ENCODE results near the gene EYA3. TPM values are rescaled to one million over a fixed set of nuclear protein-coding genes. Genes with fewer than 3 reads are reported as not detected.
A peak's percentile ranks its signal among the peaks of the same experiment; 100 is the strongest.

Gene EYA3
- total RNA-seq, 1 experiment from 2014 or later, result 29.4 TPM

DNA sequence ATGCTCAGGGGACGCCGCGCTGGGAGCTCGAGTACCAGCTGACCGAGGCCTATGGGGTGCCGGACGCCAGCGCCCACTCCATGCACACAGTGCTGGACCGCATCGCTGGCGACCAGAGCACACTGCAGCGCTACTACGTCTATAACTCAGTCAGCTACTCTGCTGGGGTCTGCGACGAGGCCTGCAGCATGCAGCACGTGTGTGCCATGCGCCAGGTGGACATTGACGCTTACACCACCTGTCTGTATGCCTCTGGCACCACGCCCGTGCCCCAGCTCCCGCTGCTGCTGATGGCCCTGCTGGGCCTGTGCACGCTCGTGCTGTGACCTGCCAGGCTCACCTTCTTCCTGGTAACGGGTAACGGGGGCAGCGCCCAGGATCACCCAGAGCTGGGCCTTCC, 129.9 kb downstream of the EYA3 start:
- no peak for DNase-seq (ENCODE audit: low spot score)
- ATAC-seq, result no peak
- Mint-ChIP-seq H3K27me3 (ENCODE audit: low read depth) (no peaks in the 10 kb centered on the region), H3K27ac (peak overlapping the region; percentile 98; the same call in 1 of the 2 replicates), H3K4me1 (peaks cover 24% of the 10 kb centered on the region), H3K9me3 (no peaks in the 10 kb centered on the region), H3K4me3 (peak overlapping the region; percentile 79; the same call in 1 of the 2 replicates), H3K36me3 (0 out of 2 replicates have a peak, but pooled peaks cover 6% of the 10 kb centered on the region)
- POLR2A ChIA-PET, result interaction anchor here (1.4 kb wide), 1 partner anchor 21 kb away, joined by 3 read pairs; no protein-coding TSS in a partner anchor
- TF ChIP-seq IRF2 (CRISPR knock-in tag; IDR thresholded peaks at IDR 0.05; ENCODE audit: borderline replicate concordance, low read depth), result no peak
- TF ChIP-seq, protein P1, sequence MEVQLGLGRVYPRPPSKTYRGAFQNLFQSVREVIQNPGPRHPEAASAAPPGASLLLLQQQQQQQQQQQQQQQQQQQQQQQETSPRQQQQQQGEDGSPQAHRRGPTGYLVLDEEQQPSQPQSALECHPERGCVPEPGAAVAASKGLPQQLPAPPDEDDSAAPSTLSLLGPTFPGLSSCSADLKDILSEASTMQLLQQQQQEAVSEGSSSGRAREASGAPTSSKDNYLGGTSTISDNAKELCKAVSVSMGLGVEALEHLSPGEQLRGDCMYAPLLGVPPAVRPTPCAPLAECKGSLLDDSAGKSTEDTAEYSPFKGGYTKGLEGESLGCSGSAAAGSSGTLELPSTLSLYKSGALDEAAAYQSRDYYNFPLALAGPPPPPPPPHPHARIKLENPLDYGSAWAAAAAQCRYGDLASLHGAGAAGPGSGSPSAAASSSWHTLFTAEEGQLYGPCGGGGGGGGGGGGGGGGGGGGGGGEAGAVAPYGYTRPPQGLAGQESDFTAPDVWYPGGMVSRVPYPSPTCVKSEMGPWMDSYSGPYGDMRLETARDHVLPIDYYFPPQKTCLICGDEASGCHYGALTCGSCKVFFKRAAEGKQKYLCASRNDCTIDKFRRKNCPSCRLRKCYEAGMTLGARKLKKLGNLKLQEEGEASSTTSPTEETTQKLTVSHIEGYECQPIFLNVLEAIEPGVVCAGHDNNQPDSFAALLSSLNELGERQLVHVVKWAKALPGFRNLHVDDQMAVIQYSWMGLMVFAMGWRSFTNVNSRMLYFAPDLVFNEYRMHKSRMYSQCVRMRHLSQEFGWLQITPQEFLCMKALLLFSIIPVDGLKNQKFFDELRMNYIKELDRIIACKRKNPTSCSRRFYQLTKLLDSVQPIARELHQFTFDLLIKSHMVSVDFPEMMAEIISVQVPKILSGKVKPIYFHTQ (CRISPR knock-in tag; IDR thresholded peaks at IDR 0.05), result no peak
- TF ChIP-seq, protein P2, sequence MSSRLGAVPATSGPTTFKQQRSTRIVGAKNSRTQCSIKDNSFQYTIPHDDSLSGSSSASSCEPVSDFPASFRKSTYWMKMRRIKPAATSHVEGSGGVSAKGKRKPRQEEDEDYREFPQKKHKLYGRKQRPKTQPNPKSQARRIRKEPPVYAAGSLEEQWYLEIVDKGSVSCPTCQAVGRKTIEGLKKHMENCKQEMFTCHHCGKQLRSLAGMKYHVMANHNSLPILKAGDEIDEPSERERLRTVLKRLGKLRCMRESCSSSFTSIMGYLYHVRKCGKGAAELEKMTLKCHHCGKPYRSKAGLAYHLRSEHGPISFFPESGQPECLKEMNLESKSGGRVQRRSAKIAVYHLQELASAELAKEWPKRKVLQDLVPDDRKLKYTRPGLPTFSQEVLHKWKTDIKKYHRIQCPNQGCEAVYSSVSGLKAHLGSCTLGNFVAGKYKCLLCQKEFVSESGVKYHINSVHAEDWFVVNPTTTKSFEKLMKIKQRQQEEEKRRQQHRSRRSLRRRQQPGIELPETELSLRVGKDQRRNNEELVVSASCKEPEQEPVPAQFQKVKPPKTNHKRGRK (CRISPR knock-in tag; IDR thresholded peaks at IDR 0.05; ENCODE audit: borderline replicate concordance), result no peak
- TF ChIP-seq NR1H2 (CRISPR knock-in tag; IDR thresholded peaks at IDR 0.05), result no peak
- no peak for TF ChIP-seq ETV6 (CRISPR knock-in tag; IDR thresholded peaks at IDR 0.05)
- TF ChIP-seq GTF2I (CRISPR knock-in tag; conservative IDR thresholded peaks at IDR 0.05), result no peak
- no peak for TF ChIP-seq TEAD1 (CRISPR knock-in tag; IDR thresholded peaks at IDR 0.05)
- TF ChIP-seq RELA (CRISPR knock-in tag; IDR thresholded peaks at IDR 0.05; ENCODE audit: borderline replicate concordance), result no peak
- TF ChIP-seq, protein P3, sequence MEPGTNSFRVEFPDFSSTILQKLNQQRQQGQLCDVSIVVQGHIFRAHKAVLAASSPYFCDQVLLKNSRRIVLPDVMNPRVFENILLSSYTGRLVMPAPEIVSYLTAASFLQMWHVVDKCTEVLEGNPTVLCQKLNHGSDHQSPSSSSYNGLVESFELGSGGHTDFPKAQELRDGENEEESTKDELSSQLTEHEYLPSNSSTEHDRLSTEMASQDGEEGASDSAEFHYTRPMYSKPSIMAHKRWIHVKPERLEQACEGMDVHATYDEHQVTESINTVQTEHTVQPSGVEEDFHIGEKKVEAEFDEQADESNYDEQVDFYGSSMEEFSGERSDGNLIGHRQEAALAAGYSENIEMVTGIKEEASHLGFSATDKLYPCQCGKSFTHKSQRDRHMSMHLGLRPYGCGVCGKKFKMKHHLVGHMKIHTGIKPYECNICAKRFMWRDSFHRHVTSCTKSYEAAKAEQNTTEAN (CRISPR knock-in tag; IDR thresholded peaks at IDR 0.05), result 0 out of 2 replicates have a peak, but pooled peaks have one; percentile 29
- TF ChIP-seq FOXP1 (CRISPR knock-in tag; IDR thresholded peaks at IDR 0.05; ENCODE audit: borderline replicate concordance), result 0 out of 2 replicates have a peak, but pooled peaks have one; percentile 33
- no peak for TF ChIP-seq TCF7 (CRISPR knock-in tag; IDR thresholded peaks at IDR 0.05; ENCODE audit: low read depth)
- no peak for TF ChIP-seq EMX1 (CRISPR knock-in tag; IDR thresholded peaks at IDR 0.05)
- CTCF ChIA-PET, result interaction anchor here (0.6 to 2.1 kb wide), 3 partner anchors 18 to 407 kb away, joined by 3 to 17 read pairs (median 4); no protein-coding TSS in a partner anchor

DNA sequence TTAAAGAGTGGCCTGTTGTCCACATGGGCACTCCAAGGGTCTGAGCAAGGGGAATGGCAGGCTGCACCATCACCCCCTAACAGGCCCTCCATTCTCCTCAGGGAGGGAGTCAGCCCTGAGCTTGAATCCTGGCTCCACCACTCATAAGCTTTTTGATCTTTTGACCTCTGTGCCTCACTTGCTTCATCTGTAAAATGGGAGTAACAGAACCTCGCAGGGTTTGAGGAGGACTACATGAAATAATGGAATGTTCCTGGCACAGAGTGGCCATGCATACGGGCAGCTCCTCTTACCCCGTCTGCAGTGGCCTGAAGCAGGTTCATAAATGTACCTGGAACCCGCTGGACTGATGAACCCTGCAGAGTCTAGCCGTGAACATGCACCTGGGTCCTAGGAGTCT, 130.8 kb downstream of the EYA3 start:
- Mint-ChIP-seq H3K9me3 (no peaks in the 10 kb centered on the region), H3K4me1 (peaks cover 24% of the 10 kb centered on the region), H3K36me3 (0 out of 2 replicates have a peak, but pooled peaks cover 6% of the 10 kb centered on the region), H3K4me3 (no peak overlapping the region), H3K27me3 (ENCODE audit: low read depth) (no peaks in the 10 kb centered on the region), H3K27ac (no peak overlapping the region)
- CTCF ChIA-PET, result no interaction called here
- ATAC-seq (no peak), DNase-seq (ENCODE audit: low spot score) (no peak)
- no peak for TF ChIP-seq TCF7 (CRISPR knock-in tag; IDR thresholded peaks at IDR 0.05; ENCODE audit: low read depth)
- TF ChIP-seq TP53 (CRISPR knock-in tag; IDR thresholded peaks at IDR 0.05), result no peak
- no peak for TF ChIP-seq ZNF423 (CRISPR knock-in tag; IDR thresholded peaks at IDR 0.05)
- no peak for TF ChIP-seq OVOL2 (CRISPR knock-in tag; IDR thresholded peaks at IDR 0.05; ENCODE audit: borderline replicate concordance)
- no peak for TF ChIP-seq ATF1 (CRISPR knock-in tag; IDR thresholded peaks at IDR 0.05)
- TF ChIP-seq, protein P4, sequence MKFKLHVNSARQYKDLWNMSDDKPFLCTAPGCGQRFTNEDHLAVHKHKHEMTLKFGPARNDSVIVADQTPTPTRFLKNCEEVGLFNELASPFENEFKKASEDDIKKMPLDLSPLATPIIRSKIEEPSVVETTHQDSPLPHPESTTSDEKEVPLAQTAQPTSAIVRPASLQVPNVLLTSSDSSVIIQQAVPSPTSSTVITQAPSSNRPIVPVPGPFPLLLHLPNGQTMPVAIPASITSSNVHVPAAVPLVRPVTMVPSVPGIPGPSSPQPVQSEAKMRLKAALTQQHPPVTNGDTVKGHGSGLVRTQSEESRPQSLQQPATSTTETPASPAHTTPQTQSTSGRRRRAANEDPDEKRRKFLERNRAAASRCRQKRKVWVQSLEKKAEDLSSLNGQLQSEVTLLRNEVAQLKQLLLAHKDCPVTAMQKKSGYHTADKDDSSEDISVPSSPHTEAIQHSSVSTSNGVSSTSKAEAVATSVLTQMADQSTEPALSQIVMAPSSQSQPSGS (CRISPR knock-in tag; IDR thresholded peaks at IDR 0.05; ENCODE audit: borderline replicate concordance, low read depth), result no peak
- TF ChIP-seq, protein P5, sequence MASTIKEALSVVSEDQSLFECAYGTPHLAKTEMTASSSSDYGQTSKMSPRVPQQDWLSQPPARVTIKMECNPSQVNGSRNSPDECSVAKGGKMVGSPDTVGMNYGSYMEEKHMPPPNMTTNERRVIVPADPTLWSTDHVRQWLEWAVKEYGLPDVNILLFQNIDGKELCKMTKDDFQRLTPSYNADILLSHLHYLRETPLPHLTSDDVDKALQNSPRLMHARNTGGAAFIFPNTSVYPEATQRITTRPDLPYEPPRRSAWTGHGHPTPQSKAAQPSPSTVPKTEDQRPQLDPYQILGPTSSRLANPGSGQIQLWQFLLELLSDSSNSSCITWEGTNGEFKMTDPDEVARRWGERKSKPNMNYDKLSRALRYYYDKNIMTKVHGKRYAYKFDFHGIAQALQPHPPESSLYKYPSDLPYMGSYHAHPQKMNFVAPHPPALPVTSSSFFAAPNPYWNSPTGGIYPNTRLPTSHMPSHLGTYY (CRISPR knock-in tag; IDR thresholded peaks at IDR 0.05), result no peak
- no peak for TF ChIP-seq HMGA2 (CRISPR knock-in tag; IDR thresholded peaks at IDR 0.05)
- no peak for TF ChIP-seq SOX15 (CRISPR knock-in tag; IDR thresholded peaks at IDR 0.05)
- TF ChIP-seq ETV6 (CRISPR knock-in tag; IDR thresholded peaks at IDR 0.05), result no peak
- TF ChIP-seq CREB1 (CRISPR knock-in tag; IDR thresholded peaks at IDR 0.05), result no peak
- POLR2A ChIA-PET, result interaction anchor here (1.4 kb wide), 1 partner anchor 20 kb away, joined by 3 read pairs; no protein-coding TSS in a partner anchor

Data from WTC11 (cell line).